Thoracic aorta (tissue), 2 donors: ENCODE results near the gene DNM1L. TPM values are rescaled to one million over a fixed set of nuclear protein-coding genes. Genes with fewer than 3 reads are reported as not detected.

Experiments
- ATAC-seq: fragments of 150-250 bp; one replicate; pipeline ENCODE4 v1.8.0; 2017; ENCODE audit warnings: low read depth; ENCODE audit not compliant: insufficient number of reproducible peaks, low FRiP score
- DNase-seq: peaks from one replicate; pipeline ENCODE4 v3.0.0-alpha.2; 2020; ENCODE audit warnings: low spot score
- H3K27ac ChIP-seq, 2 donors: fragments of 200-600 bp; sonication (generic); 1 replicate in 1 of 2; 2 replicates in 1 of 2; pipeline ENCODE4 v1.5.1; 2016; ENCODE audit warnings: mild to moderate bottlenecking in 2 of 2, moderate library complexity in 2 of 2
- H3K27me3 ChIP-seq: fragments of 200-600 bp; sonication (generic); replicated peaks from 2 replicates; pipeline ENCODE4 v1.6.0; 2016; ENCODE audit warnings: mild to moderate bottlenecking; ENCODE audit not compliant: insufficient read depth
- H3K36me3 ChIP-seq: fragments of 200-600 bp; sonication (generic); one replicate; pipeline ENCODE4 v1.5.1; 2016
- H3K4me1 ChIP-seq, 2 donors: fragments of 200-600 bp; sonication (generic); 1 replicate in 1 of 2; 2 replicates in 1 of 2; pipeline versions ENCODE4 v1.5.1 to v1.6.0; 2016; ENCODE audit warnings: low read depth in 2 of 2, mild to moderate bottlenecking in 1 of 2; ENCODE audit not compliant: control insufficient read depth in 1 of 2
- H3K4me3 ChIP-seq: fragments of 200-600 bp; sonication (generic); 2 replicates; pipeline ENCODE4 v1.5.1; 2016; ENCODE audit warnings: mild to moderate bottlenecking
- H3K9me3 ChIP-seq: fragments of 200-600 bp; sonication (generic); 2 replicates; pipeline ENCODE4 v1.5.1; 2016
- total RNA-seq, 2 donors: library from RNA; depleted of rRNA; stranded (reverse); fragments of >200 nt; gene quantifications; one replicate each; pipeline versions ENCODE4 v1.1.0 to v1.2.3, GENCODE V29; 2016
- TF ChIP-seq, protein P1 (sequence below): fragments of 200-600 bp; sonication (generic); IDR thresholded peaks from one replicate; pipeline ENCODE4 v1.5.1; 2019; ENCODE audit warnings: antibody characterized with exemption

Gene DNM1L
- total RNA-seq, 2 donors from 2014 or later = 59.8 to 86.1 TPM

DNA sequence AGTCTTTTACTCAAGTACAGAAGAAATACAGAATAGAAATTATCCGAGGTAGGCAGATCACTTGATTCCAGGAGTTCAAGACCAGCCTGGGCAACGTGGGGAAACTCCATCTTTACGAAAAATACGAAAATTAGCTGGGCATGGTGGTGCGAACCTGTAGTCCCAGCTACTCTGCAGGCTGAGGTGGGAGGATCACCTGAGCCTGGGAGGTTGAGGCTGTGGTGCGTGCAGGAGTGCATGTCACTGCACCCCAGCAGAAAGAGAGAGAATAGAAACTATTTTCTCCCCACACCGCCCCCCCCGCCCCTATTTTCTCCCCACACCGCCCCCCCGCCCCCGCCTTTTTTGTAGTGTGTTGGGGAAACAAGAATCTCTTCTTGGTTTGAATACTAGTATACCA, 2.2 kb downstream of the DNM1L start:
- DNase-seq = no peak
- no peaks in the 10 kb centered on the region for H3K36me3 ChIP-seq
- no peak for ATAC-seq

DNA sequence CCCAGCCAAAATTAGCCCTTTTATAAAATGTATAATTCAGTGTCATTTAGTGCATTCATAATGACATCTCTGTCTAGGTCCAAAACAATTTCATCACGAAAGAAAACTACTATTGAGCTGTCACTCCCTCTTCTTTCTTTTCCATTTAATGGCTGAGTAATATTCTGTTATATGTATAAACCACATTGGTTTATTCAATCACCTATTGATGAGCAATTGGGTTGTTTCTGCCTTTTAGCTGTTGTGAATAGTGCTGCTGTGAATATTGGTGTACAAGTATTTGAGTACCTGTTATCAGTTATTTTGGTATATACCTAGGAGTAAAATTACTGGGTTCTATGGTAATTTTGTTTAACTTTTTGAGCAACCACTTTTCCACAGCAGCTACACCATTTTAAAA, 7.2 kb downstream of the DNM1L start:
- Histone ChIP-seq H3K4me1 (no peaks in the 10 kb centered on the region), H3K27ac (no peak overlapping the region), H3K9me3 (no peaks in the 10 kb centered on the region), H3K4me3 (no peak overlapping the region), H3K36me3 (no peaks in the 10 kb centered on the region), H3K27me3 (no peaks in the 10 kb centered on the region)
- TF ChIP-seq, protein P1, sequence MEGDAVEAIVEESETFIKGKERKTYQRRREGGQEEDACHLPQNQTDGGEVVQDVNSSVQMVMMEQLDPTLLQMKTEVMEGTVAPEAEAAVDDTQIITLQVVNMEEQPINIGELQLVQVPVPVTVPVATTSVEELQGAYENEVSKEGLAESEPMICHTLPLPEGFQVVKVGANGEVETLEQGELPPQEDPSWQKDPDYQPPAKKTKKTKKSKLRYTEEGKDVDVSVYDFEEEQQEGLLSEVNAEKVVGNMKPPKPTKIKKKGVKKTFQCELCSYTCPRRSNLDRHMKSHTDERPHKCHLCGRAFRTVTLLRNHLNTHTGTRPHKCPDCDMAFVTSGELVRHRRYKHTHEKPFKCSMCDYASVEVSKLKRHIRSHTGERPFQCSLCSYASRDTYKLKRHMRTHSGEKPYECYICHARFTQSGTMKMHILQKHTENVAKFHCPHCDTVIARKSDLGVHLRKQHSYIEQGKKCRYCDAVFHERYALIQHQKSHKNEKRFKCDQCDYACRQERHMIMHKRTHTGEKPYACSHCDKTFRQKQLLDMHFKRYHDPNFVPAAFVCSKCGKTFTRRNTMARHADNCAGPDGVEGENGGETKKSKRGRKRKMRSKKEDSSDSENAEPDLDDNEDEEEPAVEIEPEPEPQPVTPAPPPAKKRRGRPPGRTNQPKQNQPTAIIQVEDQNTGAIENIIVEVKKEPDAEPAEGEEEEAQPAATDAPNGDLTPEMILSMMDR = no peak
- DNase-seq (no peak), ATAC-seq (no peak)

More for the DNA sequence above, 2.2 kb downstream of the DNM1L start:
- Histone ChIP-seq H3K27ac (peak overlapping the region in 1 of 2 donors; percentile 88), H3K27me3 (no peaks in the 10 kb centered on the region), H3K4me1 (peaks cover 11 to 12% of the 10 kb centered on the region in 2 donors), H3K9me3 (no peaks in the 10 kb centered on the region), H3K4me3 (no peak overlapping the region)
- TF ChIP-seq, protein P1 = no peak

DNA sequence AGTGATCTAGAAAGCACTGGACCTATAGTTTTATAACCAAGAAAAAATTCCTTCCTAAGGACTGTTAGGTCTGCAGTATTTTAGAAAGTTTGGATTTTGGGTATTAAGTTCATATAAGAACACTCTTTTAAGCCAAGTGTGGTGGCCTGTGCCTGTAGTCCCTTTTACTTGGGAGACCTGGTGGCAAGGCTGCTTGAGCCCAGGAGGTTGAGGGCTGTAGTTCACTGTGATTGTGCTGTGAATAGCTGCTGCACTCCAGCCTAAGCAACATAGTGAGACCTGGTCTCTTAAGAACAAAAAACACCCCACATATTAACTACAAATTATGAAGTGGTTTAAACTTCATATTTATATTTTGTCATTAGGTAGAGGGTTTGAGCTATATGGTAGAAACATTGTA, 9.7 kb downstream of the DNM1L start:
- Histone ChIP-seq H3K36me3 (no peaks in the 10 kb centered on the region), H3K4me1 (no peaks in the 10 kb centered on the region), H3K4me3 (no peak overlapping the region), H3K27ac (no peak overlapping the region), H3K27me3 (no peaks in the 10 kb centered on the region), H3K9me3 (no peaks in the 10 kb centered on the region)
- ATAC-seq (no peak), DNase-seq (no peak)
- TF ChIP-seq, protein P1 = no peak

DNA sequence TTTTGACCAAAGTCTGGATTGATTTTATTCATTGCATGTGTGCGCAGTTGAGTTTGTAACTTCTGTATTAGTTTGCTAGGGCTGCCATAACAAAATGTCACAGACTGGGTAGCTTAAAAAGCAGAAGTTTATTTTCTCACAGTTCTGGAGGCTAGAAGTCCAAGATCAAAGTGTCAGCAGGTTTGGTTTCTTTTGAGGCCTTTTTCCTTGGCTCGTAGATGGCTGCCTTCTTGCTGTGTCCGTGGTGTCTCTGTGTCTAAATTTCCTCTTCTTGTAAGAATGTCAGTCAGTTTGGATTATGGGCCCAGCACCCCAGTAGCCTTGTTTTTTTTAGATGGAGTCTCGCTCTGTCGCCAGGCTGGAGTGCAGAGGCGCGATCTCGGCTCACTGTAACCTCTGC, 11.8 kb downstream of the DNM1L start:
- Histone ChIP-seq H3K36me3 (no peaks in the 10 kb centered on the region), H3K4me3 (no peak overlapping the region), H3K9me3 (no peaks in the 10 kb centered on the region), H3K27ac (no peak overlapping the region), H3K27me3 (no peaks in the 10 kb centered on the region), H3K4me1 (no peaks in the 10 kb centered on the region)
- no peak for DNase-seq
- TF ChIP-seq, protein P1 = no peak
- no peak for ATAC-seq

DNA sequence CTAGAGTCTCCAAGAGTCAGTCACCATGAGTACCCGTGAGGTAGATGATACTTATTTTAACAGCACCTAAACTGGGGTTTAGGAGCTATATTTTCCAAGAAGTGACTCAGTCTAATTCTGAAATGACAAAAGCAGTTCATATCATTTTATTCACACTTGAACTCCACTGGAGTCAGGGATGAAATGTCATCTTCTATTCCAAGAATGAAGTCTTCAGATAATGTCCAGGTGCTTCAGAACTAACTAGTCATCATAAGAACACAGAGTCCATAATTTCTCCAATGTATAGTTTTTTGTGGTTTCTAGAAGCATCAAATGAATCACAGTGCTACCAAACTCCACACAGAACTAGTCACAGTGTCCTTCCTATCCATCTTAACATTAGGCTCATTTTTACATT, 13.3 kb downstream of the DNM1L start:
- no peaks in the 10 kb centered on the region for H3K36me3 ChIP-seq
- H3K4me3 ChIP-seq = no peak overlapping the region
- H3K9me3 ChIP-seq = no peaks in the 10 kb centered on the region
- H3K27ac ChIP-seq = no peak overlapping the region
- no peak for DNase-seq
- H3K27me3 ChIP-seq = no peaks in the 10 kb centered on the region
- no peak for ATAC-seq
- TF ChIP-seq, protein P1 = no peak
- no peaks in the 10 kb centered on the region for H3K4me1 ChIP-seq
